ENCODE results near the gene RSU1.

DNA sequence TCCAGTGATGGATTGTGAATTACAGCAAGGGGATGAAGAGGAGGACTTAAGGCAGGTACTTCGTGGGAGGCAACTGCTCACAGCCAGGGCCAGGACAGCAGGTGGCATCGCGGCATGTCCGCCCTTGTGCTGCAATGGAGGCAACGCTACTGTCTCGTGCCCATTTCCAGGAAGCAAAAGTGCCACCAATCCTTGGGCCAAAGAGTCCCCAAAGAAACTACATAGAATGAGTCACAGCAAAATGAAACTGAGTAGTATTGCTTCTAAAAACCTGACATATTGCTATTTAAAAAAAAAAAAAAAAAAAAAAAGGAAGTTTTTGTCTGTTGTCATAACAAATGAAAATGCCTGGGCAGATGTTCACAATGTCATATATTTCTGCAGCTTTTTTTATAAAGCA lies 46.6 kb downstream of the RSU1 start:
- TF ChIP-seq, protein P1, sequence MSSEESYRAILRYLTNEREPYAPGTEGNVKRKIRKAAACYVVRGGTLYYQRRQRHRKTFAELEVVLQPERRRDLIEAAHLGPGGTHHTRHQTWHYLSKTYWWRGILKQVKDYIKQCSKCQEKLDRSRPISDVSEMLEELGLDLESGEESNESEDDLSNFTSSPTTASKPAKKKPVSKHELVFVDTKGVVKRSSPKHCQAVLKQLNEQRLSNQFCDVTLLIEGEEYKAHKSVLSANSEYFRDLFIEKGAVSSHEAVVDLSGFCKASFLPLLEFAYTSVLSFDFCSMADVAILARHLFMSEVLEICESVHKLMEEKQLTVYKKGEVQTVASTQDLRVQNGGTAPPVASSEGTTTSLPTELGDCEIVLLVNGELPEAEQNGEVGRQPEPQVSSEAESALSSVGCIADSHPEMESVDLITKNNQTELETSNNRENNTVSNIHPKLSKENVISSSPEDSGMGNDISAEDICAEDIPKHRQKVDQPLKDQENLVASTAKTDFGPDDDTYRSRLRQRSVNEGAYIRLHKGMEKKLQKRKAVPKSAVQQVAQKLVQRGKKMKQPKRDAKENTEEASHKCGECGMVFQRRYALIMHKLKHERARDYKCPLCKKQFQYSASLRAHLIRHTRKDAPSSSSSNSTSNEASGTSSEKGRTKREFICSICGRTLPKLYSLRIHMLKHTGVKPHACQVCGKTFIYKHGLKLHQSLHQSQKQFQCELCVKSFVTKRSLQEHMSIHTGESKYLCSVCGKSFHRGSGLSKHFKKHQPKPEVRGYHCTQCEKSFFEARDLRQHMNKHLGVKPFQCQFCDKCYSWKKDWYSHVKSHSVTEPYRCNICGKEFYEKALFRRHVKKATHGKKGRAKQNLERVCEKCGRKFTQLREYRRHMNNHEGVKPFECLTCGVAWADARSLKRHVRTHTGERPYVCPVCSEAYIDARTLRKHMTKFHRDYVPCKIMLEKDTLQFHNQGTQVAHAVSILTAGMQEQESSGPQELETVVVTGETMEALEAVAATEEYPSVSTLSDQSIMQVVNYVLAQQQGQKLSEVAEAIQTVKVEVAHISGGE (CRISPR knock-in tag; IDR thresholded peaks at IDR 0.05) = no peak
- TF ChIP-seq CREM (IDR thresholded peaks at IDR 0.05; ENCODE audit: low read depth) = no peak
- TF ChIP-seq JUND (IDR thresholded peaks at IDR 0.05; ENCODE audit: low read depth, low read length) = no peak
- TF ChIP-seq CTCF (IDR thresholded peaks at IDR 0.05 in 2 of 3, conservative IDR thresholded peaks at IDR 0.05 in 1 of 3; ENCODE audit: control insufficient read depth in 2 of 3, extremely low read depth in 1 of 3, insufficient read depth in 1 of 3, low read depth in 3 of 3, low read length in 3 of 3) = no peak
- TF ChIP-seq ATF7 (IDR thresholded peaks at IDR 0.05; ENCODE audit: low read depth) = no peak
- TF ChIP-seq POLR2AphosphoS5 (IDR thresholded peaks at IDR 0.05; ENCODE audit: low read length) = no peak
- TF ChIP-seq CEBPB (IDR thresholded peaks at IDR 0.05; ENCODE audit: borderline replicate concordance in 1 of 2, low read depth in 2 of 2, low read length in 2 of 2) = no peak
- TF ChIP-seq YY1 (IDR thresholded peaks at IDR 0.05; ENCODE audit: low read depth, low read length) = no peak
- no peak for TF ChIP-seq NRF1 (conservative IDR thresholded peaks at IDR 0.05; ENCODE audit: low read depth, low read length)
